NCI-H2171 (cell line): ENCODE measurements around the gene NFIA.

Source experiments
- DNase-seq: peaks from one replicate; lab custom pipeline; 2025; lab: John Stamatoyannopoulos, UW

The NFIA gene

GRCh38 chr1:61247051-61247825, 164.9 kb downstream of the NFIA start:
- no peak for DNase-seq

DNA sequence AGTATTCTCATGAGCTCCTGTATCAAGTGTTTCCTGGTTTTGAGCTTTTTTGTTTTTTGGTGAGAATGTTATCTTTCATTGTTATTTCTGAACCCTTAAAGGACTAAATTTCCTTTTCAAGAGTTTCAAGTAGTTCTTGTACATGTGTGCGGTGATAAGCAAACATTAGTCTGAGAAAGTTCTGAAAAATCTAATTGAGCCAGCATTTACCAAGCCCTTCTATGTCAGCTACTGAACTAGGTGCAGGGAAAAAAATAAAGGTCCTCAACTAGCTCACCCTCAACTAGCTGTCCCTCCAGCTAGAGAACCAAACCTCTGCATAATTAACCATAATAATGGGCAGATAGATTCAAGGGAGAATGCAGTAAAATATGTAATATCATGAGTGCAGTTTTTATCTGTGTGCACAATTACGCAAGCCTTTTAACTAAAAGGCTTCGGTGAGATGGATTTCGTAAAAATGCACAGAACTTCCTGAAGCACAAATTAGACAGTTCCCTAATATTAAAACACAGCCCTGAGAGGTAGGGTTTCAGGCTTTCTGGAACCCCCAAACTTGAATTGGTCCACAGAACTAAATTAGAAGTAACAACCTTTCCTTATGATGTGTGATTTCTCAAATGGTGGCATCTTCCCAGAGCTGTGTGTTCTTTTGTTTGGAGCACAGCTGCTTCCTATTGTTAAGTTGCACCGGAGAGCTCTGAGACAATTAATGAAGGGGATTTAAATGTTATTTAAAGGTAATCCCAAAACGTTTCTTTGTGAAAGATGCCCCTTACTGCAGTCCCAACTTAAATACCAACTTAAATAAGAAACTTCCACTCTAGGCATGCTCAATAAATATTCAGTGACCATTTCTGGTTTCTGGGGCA, 165.8 kb downstream of the NFIA start:
- DNase-seq: no peak

- DNase-seq: no peak
Observed at GRCh38 chr1:61250933-61251332, 168.6 kb downstream of the NFIA start.

DNA sequence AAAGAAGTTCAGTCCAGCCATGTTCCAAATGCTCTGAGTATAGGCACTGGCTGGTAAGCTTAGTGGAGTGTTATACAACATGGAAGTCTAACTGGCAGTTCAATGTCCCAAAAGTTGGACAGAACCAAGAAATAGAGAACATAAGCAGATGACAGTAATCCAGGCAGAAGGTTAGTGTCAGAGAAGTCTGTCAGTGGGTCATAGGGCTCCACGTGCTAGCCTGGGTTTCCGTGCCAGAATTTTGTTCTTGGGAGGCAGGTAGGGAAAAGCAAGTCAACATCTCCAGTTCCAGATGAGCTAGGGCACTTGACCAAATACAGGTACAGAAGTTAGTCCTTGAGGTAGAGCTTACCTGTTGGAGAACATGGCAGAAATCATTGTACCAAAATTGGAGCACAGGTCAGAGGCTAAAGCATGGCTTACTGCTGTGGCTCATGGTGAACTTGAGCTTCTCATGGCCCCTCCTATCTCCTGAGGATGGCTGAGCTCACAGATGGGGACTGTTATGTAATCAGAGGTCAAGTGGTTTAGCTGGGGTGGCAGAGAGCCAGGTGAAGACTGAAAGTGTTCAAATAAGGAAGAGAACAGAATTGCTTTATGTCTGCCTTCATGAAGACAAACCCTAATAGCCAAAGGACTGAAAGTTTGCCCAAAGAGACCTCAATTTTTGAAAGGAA, 170.8 kb downstream of the NFIA start:
- peak; percentile 84 for DNase-seq

DNA sequence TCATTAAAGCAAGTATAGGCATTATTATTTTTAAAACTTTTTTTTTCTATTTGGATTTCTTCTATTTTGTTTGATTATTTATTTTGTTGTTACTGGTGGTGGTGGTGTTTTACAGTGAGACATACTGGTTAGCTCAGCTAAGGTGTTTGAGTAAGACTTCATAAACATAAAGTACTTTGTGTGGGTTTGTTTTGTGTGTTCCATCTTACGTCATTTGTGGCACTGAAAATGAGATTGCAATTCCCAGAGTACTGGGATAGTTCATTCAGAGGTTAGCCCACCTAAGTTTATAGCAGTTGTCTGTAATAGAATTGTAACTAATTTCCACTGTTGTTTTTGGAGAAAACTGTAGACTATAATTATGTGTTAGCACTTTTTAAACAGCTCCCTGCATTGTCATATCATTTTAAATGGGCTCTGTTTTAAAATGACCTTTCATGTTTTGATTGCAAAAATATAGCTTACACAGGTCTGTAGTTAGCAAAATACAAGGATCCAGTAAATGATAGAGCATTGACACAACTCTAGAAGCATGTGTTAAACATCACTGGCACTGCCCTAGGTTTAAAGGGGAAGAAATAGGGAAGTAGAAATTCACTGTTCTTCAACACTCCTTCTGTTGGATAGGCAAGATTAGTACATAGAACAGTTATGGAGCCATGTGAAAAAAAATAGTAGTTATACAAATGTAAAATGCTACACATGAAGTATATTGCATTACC, 171.7 kb downstream of the NFIA start:
- no peak for DNase-seq

DNA sequence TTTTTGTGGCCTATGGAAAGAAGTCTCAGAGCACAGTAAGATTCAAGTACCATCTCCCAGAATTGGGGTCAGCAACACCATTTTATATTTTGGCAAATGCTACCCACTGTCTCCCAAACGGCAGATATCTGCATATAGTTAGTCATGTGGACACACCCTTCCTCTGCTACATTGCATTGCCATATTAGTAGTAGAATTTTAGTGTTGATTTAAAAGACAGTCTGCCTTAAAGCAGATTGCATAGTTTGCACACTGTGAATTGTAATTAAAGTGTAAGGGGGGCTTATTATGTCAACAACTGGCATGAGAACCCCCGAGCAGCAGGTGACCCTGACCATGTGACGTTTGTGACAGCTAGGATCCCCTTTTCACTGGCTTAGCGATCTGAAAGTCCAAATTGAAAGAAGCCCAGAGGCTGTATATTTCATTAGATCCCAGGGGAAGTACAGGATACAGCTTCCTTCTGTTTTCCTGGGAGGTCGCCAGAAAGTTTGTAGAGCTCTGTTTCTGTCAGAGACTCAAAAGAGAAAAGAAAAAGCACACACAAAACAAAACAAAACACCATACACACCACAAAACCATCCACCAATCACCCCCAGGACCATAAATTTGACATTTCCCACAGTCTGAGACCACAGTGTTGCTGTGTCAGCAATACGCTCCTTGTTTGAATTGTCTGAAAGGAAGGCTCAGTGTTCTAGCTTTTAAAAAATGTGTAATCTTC, 172.4 kb downstream of the NFIA start:
- peak; percentile 87 for DNase-seq

- DNase-seq: no peak
Observed at GRCh38 chr1:61255358-61255703, 173.0 kb downstream of the NFIA start.

GRCh38 chr1:61259379-61260148, 177.2 kb downstream of the NFIA start:
- DNase-seq: no peak

GRCh38 chr1:61260171-61260570, 177.8 kb downstream of the NFIA start:
- no peak for DNase-seq

DNA sequence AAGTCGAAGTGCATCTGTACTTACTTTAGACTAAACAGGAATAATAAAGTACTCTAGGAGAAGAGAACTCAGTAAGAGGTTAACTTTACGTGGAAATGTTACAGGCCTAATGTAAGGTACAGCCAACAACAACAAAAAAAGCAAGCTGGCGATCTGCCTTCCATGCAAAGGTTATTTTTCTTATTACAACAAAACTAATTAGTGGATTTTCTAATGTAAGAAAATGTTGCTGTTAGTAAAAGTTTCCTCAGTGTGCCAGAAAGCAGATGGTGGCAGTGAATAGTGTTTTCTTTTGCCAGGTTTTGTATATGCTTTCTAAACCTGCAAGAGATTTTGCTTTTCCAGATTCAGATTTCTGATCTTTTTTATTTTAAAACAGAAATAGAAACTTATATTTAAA, 179.2 kb downstream of the NFIA start:
- DNase-seq: no peak

- DNase-seq: no peak
Observed at GRCh38 chr1:61263905-61264824, 181.8 kb downstream of the NFIA start.

GRCh38 chr1:61264825-61265242, 182.5 kb downstream of the NFIA start:
- DNase-seq: no peak

- no peak for DNase-seq
Observed at GRCh38 chr1:61265665-61266064, 183.3 kb downstream of the NFIA start.

- DNase-seq: no peak
Observed at GRCh38 chr1:61266738-61267137, 184.4 kb downstream of the NFIA start.

DNA sequence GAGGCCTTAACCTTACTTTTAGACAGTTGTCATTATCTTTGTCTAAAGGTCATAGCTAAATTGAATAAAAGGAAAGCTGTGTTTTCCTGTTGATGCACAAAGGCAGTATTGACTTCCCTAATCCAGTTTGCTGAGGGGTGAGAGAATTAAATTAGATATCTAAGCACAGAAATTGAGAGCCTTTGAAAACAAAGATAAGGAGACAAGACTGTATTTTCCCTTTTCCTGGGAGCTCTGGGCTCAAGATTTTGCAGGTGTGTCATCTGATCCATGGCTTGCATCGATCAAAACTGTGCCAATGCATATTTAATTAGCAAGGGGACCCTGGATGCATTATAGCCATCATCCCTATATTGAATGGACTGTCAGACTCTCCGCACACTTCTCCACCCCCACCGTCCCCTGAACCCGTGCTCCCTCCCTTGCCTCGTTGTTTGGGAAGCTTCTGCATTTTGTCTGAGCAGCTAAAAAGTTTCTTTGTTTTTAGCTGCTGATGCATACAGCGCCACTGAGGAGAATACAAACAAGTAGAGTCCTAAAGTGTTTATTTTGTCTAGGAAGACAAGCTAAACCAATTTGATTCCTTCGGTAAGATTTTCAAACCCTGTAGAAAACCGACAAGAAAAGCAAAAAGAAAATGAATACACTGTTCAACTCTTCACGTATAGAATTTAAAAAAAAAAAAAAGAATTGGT, 186.3 kb downstream of the NFIA start:
- DNase-seq: no peak

GRCh38 chr1:61269602-61270001, 187.2 kb downstream of the NFIA start:
- no peak for DNase-seq

- no peak for DNase-seq
Observed at GRCh38 chr1:61270107-61270506, 187.7 kb downstream of the NFIA start.

- no peak for DNase-seq
Observed at GRCh38 chr1:61270761-61271411, 188.5 kb downstream of the NFIA start.
